ENCODE results near the gene NFIA. TPM values are rescaled to one million over a fixed set of nuclear protein-coding genes. Genes with fewer than 3 reads are reported as not detected.

The NFIA gene
- total RNA-seq, 2 donors from 2014 or later: 61.4 to 86.3 TPM

- no peaks in the 10 kb centered on the region for H3K36me3 ChIP-seq
- H3K9me3 ChIP-seq: no peaks in the 10 kb centered on the region
- H3K27ac ChIP-seq: peak overlapping the region; percentile 11 to 57
- H3K4me1 ChIP-seq (replicated peaks): peaks cover 12% of the 10 kb centered on the region
- WGBS: 46% methylated on average over 9 of the region's 9 CpGs
- no peak overlapping the region for H3K4me3 ChIP-seq
- peak; percentile 72 for DNase-seq (ENCODE audit: low spot score)
- TF ChIP-seq CTCF (IDR thresholded peaks at IDR 0.05) (no peak), POLR2A (IDR thresholded peaks at IDR 0.05) (no peak), POLR2AphosphoS5 (IDR thresholded peaks at IDR 0.05) (peak; percentile 68)
- H3K27me3 ChIP-seq (replicated peaks; ENCODE audit: insufficient read depth): no peaks in the 10 kb centered on the region
- intact Hi-C loops (cut with DNase I): no loop called here
Measured at GRCh38 chr1:61448914-61449313, 366.6 kb downstream of the NFIA start.

- Histone ChIP-seq H3K4me3 (no peak overlapping the region), H3K9me3 (no peaks in the 10 kb centered on the region), H3K27me3 (replicated peaks; ENCODE audit: insufficient read depth) (no peaks in the 10 kb centered on the region), H3K36me3 (no peaks in the 10 kb centered on the region), H3K4me1 (replicated peaks) (peaks cover 12% of the 10 kb centered on the region), H3K27ac (peak overlapping the region; percentile 11 to 57)
- intact Hi-C loops (cut with DNase I): no loop called here
- WGBS: 37% methylated on average over 5 of the region's 5 CpGs
- TF ChIP-seq CTCF (IDR thresholded peaks at IDR 0.05) (no peak), POLR2A (IDR thresholded peaks at IDR 0.05) (no peak), POLR2AphosphoS5 (IDR thresholded peaks at IDR 0.05) (no peak)
- no peak for DNase-seq (ENCODE audit: low spot score)
Measured at GRCh38 chr1:61449410-61449809, 367.0 kb downstream of the NFIA start.

GRCh38 chr1:61450454-61450853, 368.1 kb downstream of the NFIA start:
- peaks cover 0 to 3% of the 10 kb centered on the region in 2 donors for H3K36me3 ChIP-seq
- TF ChIP-seq CTCF (IDR thresholded peaks at IDR 0.05) (no peak), POLR2AphosphoS5 (IDR thresholded peaks at IDR 0.05) (peak; percentile 66)
- no peaks in the 10 kb centered on the region for H3K27me3 ChIP-seq (replicated peaks; ENCODE audit: insufficient read depth)
- peaks cover 12% of the 10 kb centered on the region for H3K4me1 ChIP-seq (replicated peaks)
- H3K27ac ChIP-seq: peak overlapping the region; percentile 13 to 18
- peak; percentile 43 for DNase-seq (ENCODE audit: low spot score)
- no peaks in the 10 kb centered on the region for H3K9me3 ChIP-seq
- intact Hi-C loops (cut with DNase I): loop anchor here (5.0 to 10.0 kb wide), 5 partner anchors 58 to 473 kb away; partner anchors contain the start of gene NFIA
- H3K4me3 ChIP-seq: no peak overlapping the region
- 7% methylated on average over 4 of the region's 4 CpGs for WGBS

- Histone ChIP-seq H3K27ac (peak overlapping the region; percentile 13 to 18), H3K4me1 (replicated peaks) (peaks cover 12% of the 10 kb centered on the region), H3K4me3 (no peak overlapping the region), H3K27me3 (replicated peaks; ENCODE audit: insufficient read depth) (no peaks in the 10 kb centered on the region), H3K9me3 (no peaks in the 10 kb centered on the region), H3K36me3 (peaks cover 0 to 7% of the 10 kb centered on the region in 2 donors)
- WGBS: 49% methylated on average over 14 of the region's 14 CpGs
- DNase-seq (ENCODE audit: low spot score): no peak
- intact Hi-C loops (cut with DNase I): loop anchor here (5.0 to 10.0 kb wide), 5 partner anchors 59 to 474 kb away; partner anchors contain the start of gene NFIA
- TF ChIP-seq CTCF (IDR thresholded peaks at IDR 0.05) (no peak), POLR2A (IDR thresholded peaks at IDR 0.05) (no peak), POLR2AphosphoS5 (IDR thresholded peaks at IDR 0.05) (no peak)
Measured at GRCh38 chr1:61450872-61451571, 368.7 kb downstream of the NFIA start.

GRCh38 chr1:61451572-61451968, 369.2 kb downstream of the NFIA start:
- TF ChIP-seq CTCF (IDR thresholded peaks at IDR 0.05) (no peak), POLR2A (IDR thresholded peaks at IDR 0.05) (no peak), POLR2AphosphoS5 (IDR thresholded peaks at IDR 0.05) (no peak)
- H3K27ac ChIP-seq: no peak overlapping the region
- H3K4me3 ChIP-seq: no peak overlapping the region
- DNase-seq (ENCODE audit: low spot score): no peak
- 77% methylated on average over 5 of the region's 5 CpGs for WGBS
- peaks cover 0 to 7% of the 10 kb centered on the region in 2 donors for H3K36me3 ChIP-seq
- H3K9me3 ChIP-seq: no peaks in the 10 kb centered on the region
- no peaks in the 10 kb centered on the region for H3K27me3 ChIP-seq (replicated peaks; ENCODE audit: insufficient read depth)
- intact Hi-C loops (cut with DNase I): loop anchor here (5.0 to 10.0 kb wide), 5 partner anchors 59 to 474 kb away; partner anchors contain the start of gene NFIA
- peaks cover 12% of the 10 kb centered on the region for H3K4me1 ChIP-seq (replicated peaks)

Measured in prostate gland (tissue), 2 donors.